ENCODE results near the gene CCDC116.
"Not testable (repeated sequence)": the region's sequence is repeated elsewhere in the genome, so short reads cannot be mapped to it uniquely, and the experiment has no call there.

CCDC116 gene

GRCh38 chr22:21591695-21592094 lies 40.9 kb upstream of the CCDC116 start:
- no peak for DNase-seq (ENCODE audit: low read depth)
- no peak for TF ChIP-seq CTCF (IDR thresholded peaks at IDR 0.05; ENCODE audit: low read depth, low read length, missing control alignments)
- no peak overlapping the region for H3K4me3 ChIP-seq (ENCODE audit: low read depth, low read length)

GRCh38 chr22:21592422-21592821 lies 40.1 kb upstream of the CCDC116 start:
- no peak overlapping the region for H3K4me3 ChIP-seq (ENCODE audit: low read depth, low read length)
- DNase-seq (ENCODE audit: low read depth) = no peak
- TF ChIP-seq CTCF (IDR thresholded peaks at IDR 0.05; ENCODE audit: low read depth, low read length, missing control alignments) = no peak

GRCh38 chr22:21593406-21594232 lies 38.9 kb upstream of the CCDC116 start:
- DNase-seq (ENCODE audit: low read depth) = no peak
- H3K4me3 ChIP-seq (ENCODE audit: low read depth, low read length) = no peak overlapping the region
- peak; percentile 14 for TF ChIP-seq CTCF (IDR thresholded peaks at IDR 0.05; ENCODE audit: low read depth, low read length, missing control alignments)

- no peak for DNase-seq (ENCODE audit: low read depth)
- TF ChIP-seq CTCF (IDR thresholded peaks at IDR 0.05; ENCODE audit: low read depth, low read length, missing control alignments) = no peak
- no peak overlapping the region for H3K4me3 ChIP-seq (ENCODE audit: low read depth, low read length)
These were observed 37.6 kb upstream of the CCDC116 start for GRCh38 chr22:21594865-21595452.

- not testable (repeated sequence) for H3K4me3 ChIP-seq (ENCODE audit: low read depth, low read length); DNase-seq (ENCODE audit: low read depth)
These were observed 36.0 kb upstream of the CCDC116 start for GRCh38 chr22:21596356-21597135.

- TF ChIP-seq CTCF (IDR thresholded peaks at IDR 0.05; ENCODE audit: low read depth, low read length, missing control alignments) = no peak
These were observed 34.3 kb upstream of the CCDC116 start for GRCh38 chr22:21598302-21598701.

More at GRCh38 chr22:21598302-21598701, 34.3 kb upstream of the CCDC116 start:
- no peak for DNase-seq (ENCODE audit: low read depth)
- H3K4me3 ChIP-seq (ENCODE audit: low read depth, low read length) = no peak overlapping the region

All from GM12864 (cell line).